ENCODE results near the gene KRTAP20-2.

GRCh38 chr21:30616125-30616524 lies 18.9 kb upstream of the KRTAP20-2 start, which contains the start of gene KRTAP20-1:
- TF ChIP-seq CTCF (IDR thresholded peaks at IDR 0.05; ENCODE audit: insufficient read depth, low read length, poor library complexity, severe bottlenecking): no peak
- TF ChIP-seq EZH2phosphoT487 (conservative IDR thresholded peaks at IDR 0.05; ENCODE audit: low read length): no peak
